Mesenteric fat pad (tissue), 1 donor: ENCODE measurements around the gene GALNT9. TPM values are rescaled to one million over a fixed set of nuclear protein-coding genes. Genes with fewer than 3 reads are reported as not detected.
"Not testable (repeated sequence)": the region's sequence is repeated elsewhere in the genome, so short reads cannot be mapped to it uniquely, and the experiment has no call there.

ENCODE experiments used
- DNase-seq: peaks from one replicate; pipeline ENCODE4 v3.0.0-alpha.2; 2020; ENCODE audit warnings: low spot score
- total RNA-seq: library from RNA; stranded (reverse); fragmentation: NEBNext Ultra II Directional; extraction: Animal tissue kit (Norgen Biotek cat#: 25700); gene quantifications from one replicate; pipeline ENCODE4 v1.2.1, GENCODE V29; 2021
- donor health status: DM: yes; HTN: yes; CAD: no.

GALNT9 gene
- total RNA-seq, 1 donor from 2014 or later: not detected

DNA sequence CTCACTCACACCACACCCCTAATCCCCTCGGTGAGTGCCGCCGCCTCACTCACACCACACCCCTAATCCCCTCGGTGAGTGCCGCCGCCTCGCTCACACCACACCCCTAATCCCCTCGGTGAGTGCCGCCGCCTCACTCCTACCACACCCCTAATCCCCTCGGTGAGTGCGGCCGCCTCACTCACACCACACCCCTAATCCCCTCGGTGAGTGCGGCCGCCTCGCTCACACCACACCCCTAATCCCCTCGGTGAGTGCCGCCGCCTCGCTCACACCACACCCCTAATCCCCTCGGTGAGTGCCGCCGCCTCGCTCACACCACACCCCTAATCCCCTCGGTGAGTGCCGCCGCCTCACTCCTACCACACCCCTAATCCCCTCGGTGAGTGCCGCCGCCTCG, 179.9 kb downstream of the GALNT9 start:
- DNase-seq: not testable (repeated sequence)

DNA sequence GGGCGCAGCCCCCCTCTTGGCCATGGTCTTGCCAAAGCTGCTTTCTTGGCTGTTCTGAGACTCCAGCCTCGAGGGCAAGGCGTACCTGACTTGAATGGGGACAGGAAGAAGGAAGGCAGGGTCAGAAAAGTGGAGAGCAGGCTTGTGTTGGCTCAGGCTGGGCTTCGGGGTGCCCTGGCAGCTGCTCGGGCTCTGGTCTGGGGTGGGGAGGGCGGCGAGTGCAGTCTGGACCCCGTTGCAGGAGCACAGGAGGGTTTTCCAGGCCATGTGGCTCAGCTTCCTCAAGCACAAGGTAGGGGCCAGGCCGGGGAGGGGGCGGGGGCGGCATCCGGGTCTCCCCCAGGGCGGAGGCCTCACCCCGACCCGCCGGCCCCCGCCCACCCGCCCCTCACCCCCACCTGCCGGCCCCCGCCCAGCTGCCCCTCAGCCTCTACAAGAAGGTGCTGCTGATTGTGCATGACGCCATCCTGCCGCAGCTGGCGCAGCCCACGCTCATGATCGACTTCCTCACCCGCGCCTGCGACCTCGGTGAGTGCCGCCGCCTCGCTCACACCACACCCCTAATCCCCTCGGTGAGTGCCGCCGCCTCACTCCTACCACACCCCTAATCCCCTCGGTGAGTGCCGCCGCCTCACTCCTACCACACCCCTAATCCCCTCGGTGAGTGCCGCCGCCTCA, 180.9 kb downstream of the GALNT9 start:
- no peak for DNase-seq

GRCh38 chr12:132147423-132148367, 181.7 kb downstream of the GALNT9 start:
- DNase-seq: no peak

DNA sequence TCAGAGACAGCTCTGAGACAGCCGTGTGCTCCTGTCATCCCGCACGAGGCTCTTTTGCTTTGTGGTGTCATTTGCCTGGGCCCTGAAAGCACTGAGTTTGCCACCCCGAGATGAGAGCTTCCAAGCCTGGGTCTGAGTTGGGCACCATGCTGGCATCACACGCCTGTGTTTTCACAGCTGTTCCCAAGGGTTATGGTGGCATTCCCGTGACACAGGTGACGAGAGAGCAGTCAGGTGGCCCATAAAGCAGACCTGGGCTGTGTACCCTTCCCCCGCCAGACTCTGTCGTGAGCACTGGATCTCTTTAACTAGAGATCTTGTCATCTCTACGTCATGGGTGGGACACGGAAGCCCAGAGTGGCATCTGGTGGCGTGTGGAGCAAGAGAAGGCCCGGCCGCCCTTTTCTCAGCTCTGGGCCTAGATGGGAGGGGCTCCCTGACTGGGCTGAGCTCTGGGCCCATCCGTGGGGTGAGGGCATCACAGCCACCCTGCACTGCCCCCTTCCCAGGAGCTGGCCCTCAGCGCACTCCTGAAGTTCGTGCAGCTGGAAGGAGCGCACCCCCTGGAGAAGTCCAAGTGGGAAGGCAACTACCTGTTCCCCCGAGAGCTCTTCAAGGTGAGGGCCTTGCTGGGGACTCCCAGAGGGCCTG, 182.5 kb downstream of the GALNT9 start:
- DNase-seq: no peak

Other genes starting within 250 kb of the GALNT9 start
- gene DDX51, start 185.3 kb downstream of the GALNT9 start, total RNA-seq: 15.1 TPM
- gene NOC4L, start 185.1 kb downstream of the GALNT9 start, total RNA-seq: 14.6 TPM
- gene FBRSL1, start 160.6 kb upstream of the GALNT9 start, total RNA-seq: 30.5 TPM